ENCODE measurements around the gene DCUN1D2. TPM values are rescaled to one million over a fixed set of nuclear protein-coding genes. Genes with fewer than 3 reads are reported as not detected.

DCUN1D2 gene
- 26.2 and 31.1 TPM in 2 replicates for total RNA-seq (2014; rRNA removed; shearing (Covaris generic); ENCODE audit: low replicate concordance)

GRCh38 chr13:113490496-113491417, at the start of gene DCUN1D2:
DCUN1D2 (minus strand) TSS chr13:113490711; CDS start chr13:113490669, 42 bp downstream.
- no peaks in the 10 kb centered on the region for H3K27me3 ChIP-seq (ENCODE audit: low read length)
- H3K36me3 ChIP-seq (ENCODE audit: insufficient read depth, low read length): peaks cover 15% of the 10 kb centered on the region
- no peaks in the 10 kb centered on the region for H3K9me3 ChIP-seq (ENCODE audit: low read length)
- peaks cover 65% of the 10 kb centered on the region for H3K4me1 ChIP-seq (ENCODE audit: low read length)
- peak within 1 kb of the TSS; percentile 94 for H3K4me3 ChIP-seq (ENCODE audit: low read length)
- H3K27ac ChIP-seq (ENCODE audit: low read length): peak within 1 kb of the TSS; percentile 72
- DNase-seq: peak; percentile 92
- H4K20me1 ChIP-seq (ENCODE audit: insufficient read depth, low read depth, low read length): peaks cover 39% of the 10 kb centered on the region
- H3K79me2 ChIP-seq (ENCODE audit: low read length): peaks cover 93% of the 10 kb centered on the region
- H3K9me2 ChIP-seq (replicated peaks; ENCODE audit: insufficient read depth, low read length): no peaks in the 10 kb centered on the region
- peak within 1 kb of the TSS; percentile 10; the same call in 1 of the 2 replicates for H2AFZ ChIP-seq (ENCODE audit: low read length)
- H3K9ac ChIP-seq (ENCODE audit: low read length): peak within 1 kb of the TSS; percentile 92
- peak within 1 kb of the TSS; percentile 94 for H3K4me2 ChIP-seq (ENCODE audit: low read depth, low read length, poor library complexity, severe bottlenecking)

- no peaks in the 10 kb centered on the region for H4K20me1 ChIP-seq (ENCODE audit: insufficient read depth, low read depth, low read length)
- no peaks in the 10 kb centered on the region for H3K9me2 ChIP-seq (replicated peaks; ENCODE audit: insufficient read depth, low read length)
- H3K9me3 ChIP-seq (ENCODE audit: low read length): no peaks in the 10 kb centered on the region
- H3K4me3 ChIP-seq (ENCODE audit: low read length): no peak overlapping the region
- H3K36me3 ChIP-seq (ENCODE audit: insufficient read depth, low read length): 0 out of 2 replicates have a peak, but pooled peaks cover 6% of the 10 kb centered on the region
- H3K27me3 ChIP-seq (ENCODE audit: low read length): no peaks in the 10 kb centered on the region
- no peak overlapping the region for H3K27ac ChIP-seq (ENCODE audit: low read length)
- DNase-seq: no peak
- H3K4me1 ChIP-seq (ENCODE audit: low read length): no peaks in the 10 kb centered on the region
- no peak overlapping the region for H3K9ac ChIP-seq (ENCODE audit: low read length)
- no peak overlapping the region for H2AFZ ChIP-seq (ENCODE audit: low read length)
- no peak overlapping the region for H3K4me2 ChIP-seq (ENCODE audit: low read depth, low read length, poor library complexity, severe bottlenecking)
- H3K79me2 ChIP-seq (ENCODE audit: low read length): peaks cover 19% of the 10 kb centered on the region
These were observed 49.3 kb upstream of the DCUN1D2 start for GRCh38 chr13:113539822-113540221.

- H3K27ac ChIP-seq (ENCODE audit: low read length): no peak overlapping the region
- H3K79me2 ChIP-seq (ENCODE audit: low read length): peaks cover 13% of the 10 kb centered on the region
- H3K9me2 ChIP-seq (replicated peaks; ENCODE audit: insufficient read depth, low read length): no peaks in the 10 kb centered on the region
- H3K4me3 ChIP-seq (ENCODE audit: low read length): no peak overlapping the region
- no peak overlapping the region for H3K4me2 ChIP-seq (ENCODE audit: low read depth, low read length, poor library complexity, severe bottlenecking)
- H3K4me1 ChIP-seq (ENCODE audit: low read length): no peaks in the 10 kb centered on the region
- H2AFZ ChIP-seq (ENCODE audit: low read length): no peak overlapping the region
- H3K9me3 ChIP-seq (ENCODE audit: low read length): no peaks in the 10 kb centered on the region
- H4K20me1 ChIP-seq (ENCODE audit: insufficient read depth, low read depth, low read length): no peaks in the 10 kb centered on the region
- no peak for DNase-seq
- H3K36me3 ChIP-seq (ENCODE audit: insufficient read depth, low read length): 0 out of 2 replicates have a peak, but pooled peaks cover 6% of the 10 kb centered on the region
- H3K27me3 ChIP-seq (ENCODE audit: low read length): no peaks in the 10 kb centered on the region
- no peak overlapping the region for H3K9ac ChIP-seq (ENCODE audit: low read length)
These were observed 48.7 kb upstream of the DCUN1D2 start for GRCh38 chr13:113539176-113539575.

- Histone ChIP-seq H3K4me3 (ENCODE audit: low read length) (no peak overlapping the region), H3K27ac (ENCODE audit: low read length) (no peak overlapping the region), H3K4me1 (ENCODE audit: low read length) (no peaks in the 10 kb centered on the region), H2AFZ (ENCODE audit: low read length) (no peak overlapping the region), H3K9me3 (ENCODE audit: low read length) (no peaks in the 10 kb centered on the region), H3K36me3 (ENCODE audit: insufficient read depth, low read length) (0 out of 2 replicates have a peak, but pooled peaks cover 6% of the 10 kb centered on the region), H3K79me2 (ENCODE audit: low read length) (peaks cover 11% of the 10 kb centered on the region), H3K4me2 (ENCODE audit: low read depth, low read length, poor library complexity, severe bottlenecking) (no peak overlapping the region), H3K9me2 (replicated peaks; ENCODE audit: insufficient read depth, low read length) (no peaks in the 10 kb centered on the region), H3K9ac (ENCODE audit: low read length) (no peak overlapping the region), H4K20me1 (ENCODE audit: insufficient read depth, low read depth, low read length) (no peaks in the 10 kb centered on the region), H3K27me3 (ENCODE audit: low read length) (no peaks in the 10 kb centered on the region)
- no peak for DNase-seq
These were observed 48.2 kb upstream of the DCUN1D2 start for GRCh38 chr13:113538689-113539058.

GRCh38 chr13:113537909-113538688, 47.6 kb upstream of the DCUN1D2 start:
- Histone ChIP-seq H3K79me2 (ENCODE audit: low read length) (peaks cover 11% of the 10 kb centered on the region), H3K9me2 (replicated peaks; ENCODE audit: insufficient read depth, low read length) (no peaks in the 10 kb centered on the region), H3K9me3 (ENCODE audit: low read length) (no peaks in the 10 kb centered on the region), H4K20me1 (ENCODE audit: insufficient read depth, low read depth, low read length) (no peaks in the 10 kb centered on the region), H3K36me3 (ENCODE audit: insufficient read depth, low read length) (0 out of 2 replicates have a peak, but pooled peaks cover 6% of the 10 kb centered on the region), H3K4me3 (ENCODE audit: low read length) (no peak overlapping the region), H3K27me3 (ENCODE audit: low read length) (no peaks in the 10 kb centered on the region), H3K9ac (ENCODE audit: low read length) (no peak overlapping the region), H2AFZ (ENCODE audit: low read length) (no peak overlapping the region), H3K4me2 (ENCODE audit: low read depth, low read length, poor library complexity, severe bottlenecking) (no peak overlapping the region), H3K27ac (ENCODE audit: low read length) (no peak overlapping the region), H3K4me1 (ENCODE audit: low read length) (no peaks in the 10 kb centered on the region)
- no peak for DNase-seq

GRCh38 chr13:113537205-113537604, 46.7 kb upstream of the DCUN1D2 start:
- Histone ChIP-seq H3K79me2 (ENCODE audit: low read length) (peaks cover 7% of the 10 kb centered on the region; the same call in 1 of the 2 replicates), H3K9me3 (ENCODE audit: low read length) (no peaks in the 10 kb centered on the region), H2AFZ (ENCODE audit: low read length) (no peak overlapping the region), H3K27me3 (ENCODE audit: low read length) (no peaks in the 10 kb centered on the region), H4K20me1 (ENCODE audit: insufficient read depth, low read depth, low read length) (no peaks in the 10 kb centered on the region), H3K9ac (ENCODE audit: low read length) (no peak overlapping the region), H3K36me3 (ENCODE audit: insufficient read depth, low read length) (0 out of 2 replicates have a peak, but pooled peaks cover 6% of the 10 kb centered on the region), H3K9me2 (replicated peaks; ENCODE audit: insufficient read depth, low read length) (no peaks in the 10 kb centered on the region), H3K27ac (ENCODE audit: low read length) (no peak overlapping the region), H3K4me3 (ENCODE audit: low read length) (no peak overlapping the region), H3K4me1 (ENCODE audit: low read length) (no peaks in the 10 kb centered on the region), H3K4me2 (ENCODE audit: low read depth, low read length, poor library complexity, severe bottlenecking) (no peak overlapping the region)
- no peak for DNase-seq

GRCh38 chr13:113536461-113537110, 46.1 kb upstream of the DCUN1D2 start:
- H3K27me3 ChIP-seq (ENCODE audit: low read length): no peaks in the 10 kb centered on the region
- H3K27ac ChIP-seq (ENCODE audit: low read length): no peak overlapping the region
- H3K4me3 ChIP-seq (ENCODE audit: low read length): no peak overlapping the region
- peaks cover 7% of the 10 kb centered on the region; the same call in 1 of the 2 replicates for H3K79me2 ChIP-seq (ENCODE audit: low read length)
- H3K9ac ChIP-seq (ENCODE audit: low read length): no peak overlapping the region
- no peak for DNase-seq
- no peak overlapping the region for H3K4me2 ChIP-seq (ENCODE audit: low read depth, low read length, poor library complexity, severe bottlenecking)
- H2AFZ ChIP-seq (ENCODE audit: low read length): no peak overlapping the region
- no peaks in the 10 kb centered on the region for H3K9me3 ChIP-seq (ENCODE audit: low read length)
- H4K20me1 ChIP-seq (ENCODE audit: insufficient read depth, low read depth, low read length): no peaks in the 10 kb centered on the region
- H3K4me1 ChIP-seq (ENCODE audit: low read length): no peaks in the 10 kb centered on the region
- H3K36me3 ChIP-seq (ENCODE audit: insufficient read depth, low read length): 0 out of 2 replicates have a peak, but pooled peaks cover 6% of the 10 kb centered on the region
- H3K9me2 ChIP-seq (replicated peaks; ENCODE audit: insufficient read depth, low read length): no peaks in the 10 kb centered on the region
